ENCODE results near the gene DTD1. TPM values are rescaled to one million over a fixed set of nuclear protein-coding genes. Genes with fewer than 3 reads are reported as not detected.

DTD1 gene
- total RNA-seq, 1 experiment from 2014 or later: 109 TPM

- DNase-seq (ENCODE audit: low read depth): no peak
Observed at GRCh38 chr20:18662279-18663040, 74.6 kb downstream of the DTD1 start.

- no peak for DNase-seq (ENCODE audit: low read depth)
Observed at GRCh38 chr20:18663932-18664331, 76.1 kb downstream of the DTD1 start.

DNA sequence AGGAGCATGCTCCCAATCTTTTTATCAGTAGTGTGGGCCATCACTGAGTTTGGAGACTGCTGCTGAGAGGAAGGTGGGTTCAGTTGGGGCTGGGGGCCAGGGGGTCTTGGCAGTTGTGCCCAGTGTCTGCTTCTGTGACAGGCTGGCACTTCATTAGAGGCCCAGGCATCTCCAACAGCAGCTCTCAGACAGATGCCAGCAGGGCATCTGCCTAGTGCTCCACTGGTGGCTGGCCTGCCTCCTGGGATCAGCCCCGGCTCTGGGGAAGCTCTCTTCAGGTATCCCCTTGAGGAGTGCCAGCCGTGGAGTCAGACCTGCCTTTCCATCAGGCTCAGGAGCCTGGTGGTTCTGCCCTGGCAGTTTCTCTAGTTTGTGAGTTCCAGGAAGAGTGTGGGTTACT is 77.3 kb downstream of the DTD1 start:
- DNase-seq (ENCODE audit: low read depth): no peak

DNA sequence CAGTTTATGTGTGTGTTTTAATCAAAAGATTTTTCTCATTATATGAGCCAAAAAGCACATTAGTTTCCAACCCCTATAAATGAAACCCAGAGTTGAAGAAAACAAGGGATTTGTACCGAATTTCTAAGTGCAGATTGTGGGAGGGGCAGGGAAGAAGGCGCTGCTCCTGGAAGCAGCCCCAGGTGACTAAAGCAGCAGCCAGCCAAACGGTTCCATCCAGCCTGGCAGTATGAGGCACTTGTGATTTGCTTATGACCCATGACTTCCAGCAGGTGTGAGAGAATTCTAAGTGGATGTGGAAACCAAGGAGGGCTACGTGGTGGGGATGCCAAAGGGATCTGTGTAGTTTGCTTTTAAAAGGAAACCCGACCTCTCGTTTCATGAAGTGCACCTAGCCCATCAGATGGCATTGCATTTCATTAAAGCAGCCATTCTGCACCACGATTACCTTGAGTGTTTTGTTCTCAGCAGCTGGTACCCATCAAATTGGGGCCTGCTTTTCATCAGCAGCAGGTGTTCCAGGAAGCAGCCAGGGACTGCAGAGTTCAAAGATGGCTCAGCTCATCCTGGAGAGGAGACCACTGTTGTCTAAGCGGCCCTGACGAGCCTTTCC is 79.1 kb downstream of the DTD1 start:
- no peak for DNase-seq (ENCODE audit: low read depth)

DNA sequence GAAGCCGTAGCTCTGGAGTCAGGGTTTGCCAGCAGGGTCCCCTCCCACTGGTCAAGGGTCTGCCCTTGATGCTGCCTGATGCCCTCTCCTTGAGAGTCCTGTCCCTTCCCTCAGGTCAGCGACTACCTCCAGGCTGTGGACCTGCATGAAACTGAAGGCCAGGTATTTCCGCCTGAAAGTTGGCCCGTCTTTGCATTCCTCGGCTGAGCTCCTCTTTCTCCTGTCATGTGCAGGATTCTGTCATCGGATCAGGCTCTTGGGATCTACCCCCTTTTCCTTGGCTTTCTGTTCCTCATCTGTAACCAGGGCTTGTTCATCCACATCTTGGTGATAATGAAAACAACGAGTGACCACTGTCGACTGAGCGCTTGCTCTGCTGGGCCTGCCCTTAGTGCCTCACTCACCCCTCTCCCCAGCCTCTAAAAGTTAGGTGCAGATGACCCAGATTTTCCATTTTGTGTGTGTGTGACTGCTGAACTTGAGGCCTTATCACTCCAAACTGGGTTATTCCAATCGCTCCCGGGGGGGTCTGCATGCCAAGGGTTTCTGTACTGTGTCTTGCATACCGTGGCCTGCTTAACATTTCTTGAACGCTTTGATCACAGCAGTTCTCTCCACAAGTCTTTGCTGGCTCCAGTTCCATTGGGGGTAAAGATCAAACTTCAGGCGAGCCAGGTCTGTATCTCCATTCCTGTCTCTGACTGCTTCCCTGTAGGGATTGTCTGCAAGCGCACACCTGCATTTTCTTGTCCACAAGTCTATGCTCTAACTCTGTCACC is 81.6 kb downstream of the DTD1 start:
- DNase-seq (ENCODE audit: low read depth): no peak

- DNase-seq (ENCODE audit: low read depth): no peak
Observed at GRCh38 chr20:18671203-18671710, 83.4 kb downstream of the DTD1 start.

GRCh38 chr20:18672834-18673233 is 85.0 kb downstream of the DTD1 start:
- no peak for DNase-seq (ENCODE audit: low read depth)

- DNase-seq (ENCODE audit: low read depth): no peak
Observed at GRCh38 chr20:18676396-18676795, 88.5 kb downstream of the DTD1 start.

DNA sequence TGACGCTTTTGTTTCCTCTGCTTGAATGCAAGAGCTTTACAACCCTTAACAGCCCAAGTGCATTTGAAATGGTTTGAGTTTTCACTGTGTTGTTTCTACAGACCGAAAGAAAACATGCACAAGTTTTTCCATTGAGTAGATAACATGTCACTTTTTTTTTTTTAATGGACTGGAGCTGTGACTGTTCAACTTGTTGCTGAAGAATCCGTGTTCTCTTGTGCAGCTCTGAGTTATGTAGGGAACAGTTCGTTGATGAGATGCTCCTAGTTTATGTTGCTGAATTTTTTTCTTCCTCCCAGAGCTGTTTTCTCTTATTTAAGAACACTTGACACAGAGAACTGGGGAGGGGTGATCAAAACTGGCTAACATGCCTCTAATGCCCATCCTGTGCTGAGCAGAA is 89.3 kb downstream of the DTD1 start:
- DNase-seq (ENCODE audit: low read depth): no peak

GRCh38 chr20:18678549-18679419 is 90.9 kb downstream of the DTD1 start:
- peak; percentile 33 for DNase-seq (ENCODE audit: low read depth)

- DNase-seq (ENCODE audit: low read depth): no peak
Observed at GRCh38 chr20:18683839-18684238, 96.0 kb downstream of the DTD1 start.

DNA sequence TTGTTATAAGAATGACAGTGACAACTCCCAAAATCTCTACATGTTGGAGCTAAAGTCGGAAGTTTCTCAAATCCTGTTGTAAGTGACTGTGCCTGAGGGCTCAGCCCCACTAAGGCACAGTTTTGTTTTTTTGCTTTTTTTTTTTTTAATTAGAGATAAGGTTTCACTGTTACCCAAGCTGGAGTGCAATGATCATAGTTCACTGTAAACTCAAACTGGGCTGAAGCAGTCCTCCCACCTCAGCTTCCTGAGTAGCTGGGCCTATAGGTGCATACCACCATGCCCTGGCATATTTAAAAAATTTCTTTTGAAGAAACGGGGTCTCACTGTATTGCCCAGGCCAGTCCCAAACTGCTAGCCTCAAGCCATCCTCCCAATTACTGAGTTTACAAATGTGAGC is 96.9 kb downstream of the DTD1 start:
- no peak for DNase-seq (ENCODE audit: low read depth)

DNA sequence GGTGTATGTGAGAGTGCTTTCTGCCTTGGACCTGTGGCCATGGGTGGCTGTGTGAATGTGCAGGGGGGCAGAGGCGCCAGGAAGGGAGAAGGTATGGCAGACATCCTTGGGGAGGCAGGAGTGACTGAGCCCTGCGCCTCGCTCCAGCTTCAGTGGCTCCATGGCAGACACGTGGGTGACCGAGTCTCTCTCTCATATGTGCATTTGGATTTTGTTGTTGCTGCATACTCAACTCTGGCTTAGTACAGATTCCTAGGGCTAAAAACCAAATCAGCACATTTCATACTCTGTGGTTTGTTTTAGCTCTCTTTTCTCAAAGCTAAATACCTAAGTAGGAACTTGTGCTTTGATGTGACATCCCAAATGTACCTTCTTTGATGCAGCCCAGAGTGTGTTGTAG is 97.6 kb downstream of the DTD1 start:
- DNase-seq (ENCODE audit: low read depth): no peak

DNA sequence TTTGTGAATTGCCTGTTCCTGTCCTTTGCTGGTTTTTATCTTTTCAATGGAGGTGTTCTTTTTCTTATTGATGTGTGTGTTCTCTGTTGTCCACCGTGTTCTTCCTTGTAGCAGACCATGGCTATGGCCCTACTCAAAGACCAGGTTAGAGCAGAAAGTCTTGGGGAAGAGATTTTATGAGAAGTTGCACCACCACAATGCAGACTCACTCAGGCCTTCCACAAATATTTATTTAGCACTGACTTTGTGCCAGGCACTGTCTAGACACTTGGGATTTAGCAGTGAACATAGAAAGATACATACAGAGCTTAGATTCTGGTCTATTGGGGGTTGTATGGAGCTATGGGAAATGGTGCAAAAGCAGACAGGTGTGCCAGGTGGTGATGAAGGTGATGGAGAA is 98.8 kb downstream of the DTD1 start:
- no peak for DNase-seq (ENCODE audit: low read depth)

DNA sequence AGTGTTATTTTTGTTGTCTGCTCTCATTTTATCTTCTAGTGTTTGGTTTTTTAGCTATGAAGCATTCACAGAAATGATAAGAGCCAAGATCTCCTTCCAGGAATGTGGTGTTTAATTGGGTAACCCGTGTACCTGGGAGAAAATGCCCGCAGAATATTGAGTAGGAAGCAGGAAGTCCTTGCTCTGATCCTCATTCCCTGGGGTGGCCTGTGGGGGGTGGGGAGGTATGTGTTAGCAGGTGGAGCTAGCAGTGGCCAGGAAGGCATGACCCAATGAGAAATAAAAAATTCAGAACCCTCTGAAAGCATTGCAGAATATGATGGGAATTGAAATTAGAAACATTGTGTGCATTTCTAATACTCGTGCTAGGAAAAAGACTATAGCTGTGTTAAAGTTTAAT is 100.8 kb downstream of the DTD1 start:
- no peak for DNase-seq (ENCODE audit: low read depth)

- no peak for DNase-seq (ENCODE audit: low read depth)
Observed at GRCh38 chr20:18689557-18689956, 101.7 kb downstream of the DTD1 start.

GRCh38 chr20:18692447-18692846 is 104.6 kb downstream of the DTD1 start:
- no peak for DNase-seq (ENCODE audit: low read depth)

GRCh38 chr20:18694071-18694470 is 106.2 kb downstream of the DTD1 start:
- DNase-seq (ENCODE audit: low read depth): no peak

GRCh38 chr20:18695175-18695574 is 107.3 kb downstream of the DTD1 start:
- no peak for DNase-seq (ENCODE audit: low read depth)

DNA sequence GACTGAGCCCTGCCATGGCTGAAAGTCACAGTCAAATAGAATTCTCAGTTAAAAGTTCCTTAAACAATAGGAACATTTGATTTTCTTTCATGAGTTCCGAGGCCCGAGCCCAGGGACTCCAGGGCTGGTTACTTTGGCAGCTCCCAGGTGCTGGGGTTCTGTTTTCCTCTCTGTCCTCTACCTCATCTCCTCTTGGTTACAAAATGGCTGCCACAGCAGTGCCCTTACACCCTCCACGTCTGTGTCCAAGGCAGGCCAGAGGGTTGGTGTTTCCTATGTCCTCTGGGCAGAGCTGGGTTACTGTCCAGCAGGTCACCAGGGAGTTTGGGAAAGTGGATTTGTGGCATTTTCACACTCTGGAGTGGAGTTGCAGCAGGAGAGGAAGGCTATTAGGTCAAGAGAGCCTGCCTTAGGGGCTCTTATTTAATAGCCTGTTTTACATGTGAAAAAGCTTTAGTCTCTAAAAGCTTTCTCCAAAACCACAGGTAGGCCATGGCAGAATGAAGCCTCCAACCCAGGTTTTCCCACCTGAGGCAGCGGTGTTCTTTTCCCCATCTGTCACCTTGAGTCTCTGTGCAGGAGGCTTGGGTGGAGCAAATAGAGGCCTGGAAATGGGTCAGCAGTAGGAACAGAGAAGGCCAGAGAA is 111.0 kb downstream of the DTD1 start:
- DNase-seq (ENCODE audit: low read depth): no peak

GRCh38 chr20:18701969-18702368 is 114.1 kb downstream of the DTD1 start:
- no peak for DNase-seq (ENCODE audit: low read depth)

All from RPMI7951 (cell line).